ENCODE data around the gene DPY30. TPM values are rescaled to one million over a fixed set of nuclear protein-coding genes. Genes with fewer than 3 reads are reported as not detected.

The DPY30 gene
- polyA plus RNA-seq, 1 of the 3 experiments (the other 2 are of a cell fraction): 155 TPM

DNA sequence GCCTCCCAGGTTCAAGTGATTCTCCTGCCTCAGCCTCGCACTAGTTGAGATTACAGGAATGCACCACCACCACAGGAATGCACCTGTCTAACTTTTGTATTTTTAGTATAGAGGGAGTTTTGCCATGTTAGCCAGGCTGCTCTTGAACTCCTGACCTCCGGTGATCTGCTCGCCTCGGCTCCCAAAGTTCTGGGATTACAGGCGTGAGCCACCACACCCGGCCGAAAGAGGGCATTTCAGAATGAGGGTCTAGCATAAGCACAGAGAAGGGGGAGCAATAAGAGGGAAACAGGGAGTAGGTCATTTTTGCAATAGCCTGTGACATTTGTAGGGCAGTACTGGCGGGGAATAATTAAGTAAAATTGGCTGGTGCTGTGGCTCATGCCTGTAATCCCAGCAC is 21.8 kb upstream of the DPY30 start:
- H3K27ac ChIP-seq (ENCODE audit: low read depth in 2 of 2, low read length in 1 of 2): no peak overlapping the region
- 95% methylated on average over 8 of the region's 8 CpGs for WGBS (ENCODE audit: low lambda C conversion rate)
- H3F3A ChIP-seq (replicated peaks; ENCODE audit: insufficient read depth): peaks cover 7% of the 10 kb centered on the region
- H3K36me3 ChIP-seq (replicated peaks in 1 of 2; ENCODE audit: control insufficient read depth in 1 of 2, insufficient read depth in 2 of 2, low read length in 1 of 2): peaks cover 0 to 3% of the 10 kb centered on the region in 2 experiments
- H3K79me2 ChIP-seq (ENCODE audit: insufficient read depth): peaks cover 21% of the 10 kb centered on the region
- no peaks in the 10 kb centered on the region for H3K27me3 ChIP-seq (ENCODE audit: insufficient read depth)
- no peak overlapping the region for H3K9ac ChIP-seq
- H2AFZ ChIP-seq (ENCODE audit: low read depth): no peak overlapping the region
- no peaks in the 10 kb centered on the region for H3K9me2 ChIP-seq
- no peaks in the 10 kb centered on the region for H4K20me1 ChIP-seq (ENCODE audit: insufficient read depth)
- H3K4me2 ChIP-seq: no peak overlapping the region
- ChIA-PET CTCF (interaction anchor here (3.5 kb wide), 1 partner anchor 104 kb away, joined by 13 read pairs; the partner anchor contains the start of gene SLC30A6), POLR2A (no interaction called here)
- H3K4me3 ChIP-seq (ENCODE audit: low read depth in 2 of 2, low read length in 1 of 2): no peak overlapping the region
- H3K9me3 ChIP-seq: no peaks in the 10 kb centered on the region
- no peak for TF ChIP-seq CHD2 (IDR thresholded peaks at IDR 0.05; ENCODE audit: low read length, partially characterized antibody)
- TF ChIP-seq MAX (IDR thresholded peaks at IDR 0.05; ENCODE audit: low read depth): no peak
- TF ChIP-seq, protein P1, sequence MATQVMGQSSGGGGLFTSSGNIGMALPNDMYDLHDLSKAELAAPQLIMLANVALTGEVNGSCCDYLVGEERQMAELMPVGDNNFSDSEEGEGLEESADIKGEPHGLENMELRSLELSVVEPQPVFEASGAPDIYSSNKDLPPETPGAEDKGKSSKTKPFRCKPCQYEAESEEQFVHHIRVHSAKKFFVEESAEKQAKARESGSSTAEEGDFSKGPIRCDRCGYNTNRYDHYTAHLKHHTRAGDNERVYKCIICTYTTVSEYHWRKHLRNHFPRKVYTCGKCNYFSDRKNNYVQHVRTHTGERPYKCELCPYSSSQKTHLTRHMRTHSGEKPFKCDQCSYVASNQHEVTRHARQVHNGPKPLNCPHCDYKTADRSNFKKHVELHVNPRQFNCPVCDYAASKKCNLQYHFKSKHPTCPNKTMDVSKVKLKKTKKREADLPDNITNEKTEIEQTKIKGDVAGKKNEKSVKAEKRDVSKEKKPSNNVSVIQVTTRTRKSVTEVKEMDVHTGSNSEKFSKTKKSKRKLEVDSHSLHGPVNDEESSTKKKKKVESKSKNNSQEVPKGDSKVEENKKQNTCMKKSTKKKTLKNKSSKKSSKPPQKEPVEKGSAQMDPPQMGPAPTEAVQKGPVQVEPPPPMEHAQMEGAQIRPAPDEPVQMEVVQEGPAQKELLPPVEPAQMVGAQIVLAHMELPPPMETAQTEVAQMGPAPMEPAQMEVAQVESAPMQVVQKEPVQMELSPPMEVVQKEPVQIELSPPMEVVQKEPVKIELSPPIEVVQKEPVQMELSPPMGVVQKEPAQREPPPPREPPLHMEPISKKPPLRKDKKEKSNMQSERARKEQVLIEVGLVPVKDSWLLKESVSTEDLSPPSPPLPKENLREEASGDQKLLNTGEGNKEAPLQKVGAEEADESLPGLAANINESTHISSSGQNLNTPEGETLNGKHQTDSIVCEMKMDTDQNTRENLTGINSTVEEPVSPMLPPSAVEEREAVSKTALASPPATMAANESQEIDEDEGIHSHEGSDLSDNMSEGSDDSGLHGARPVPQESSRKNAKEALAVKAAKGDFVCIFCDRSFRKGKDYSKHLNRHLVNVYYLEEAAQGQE (IDR thresholded peaks at IDR 0.05; ENCODE audit: low read depth, low read length): no peak
- no peak for TF ChIP-seq GABPA (IDR thresholded peaks at IDR 0.05; ENCODE audit: low read depth)
- no peak for TF ChIP-seq FOXM1 (IDR thresholded peaks at IDR 0.05; ENCODE audit: low read depth)
- TF ChIP-seq TEAD4 (IDR thresholded peaks at IDR 0.05; ENCODE audit: borderline replicate concordance, insufficient read depth): no peak
- TF ChIP-seq EP300 (IDR thresholded peaks at IDR 0.05; ENCODE audit: borderline replicate concordance in 1 of 2, low read depth in 1 of 2, low read length in 1 of 2): no peak
- TF ChIP-seq FOSL2 (IDR thresholded peaks at IDR 0.05; ENCODE audit: borderline replicate concordance, low read depth): no peak
- no peak for TF ChIP-seq GATA2 (CRISPR knock-in tag; IDR thresholded peaks at IDR 0.05)
- TF ChIP-seq ELF1 (IDR thresholded peaks at IDR 0.05): no peak
- TF ChIP-seq TCF12 (IDR thresholded peaks at IDR 0.05): no peak
- TF ChIP-seq MXI1 (IDR thresholded peaks at IDR 0.05; ENCODE audit: low read depth, low read length): no peak
- no peak for TF ChIP-seq RFX5 (IDR thresholded peaks at IDR 0.05; ENCODE audit: low read length)
- TF ChIP-seq USF1 (IDR thresholded peaks at IDR 0.05; ENCODE audit: borderline replicate concordance, low read depth): no peak
- TF ChIP-seq, protein P2, sequence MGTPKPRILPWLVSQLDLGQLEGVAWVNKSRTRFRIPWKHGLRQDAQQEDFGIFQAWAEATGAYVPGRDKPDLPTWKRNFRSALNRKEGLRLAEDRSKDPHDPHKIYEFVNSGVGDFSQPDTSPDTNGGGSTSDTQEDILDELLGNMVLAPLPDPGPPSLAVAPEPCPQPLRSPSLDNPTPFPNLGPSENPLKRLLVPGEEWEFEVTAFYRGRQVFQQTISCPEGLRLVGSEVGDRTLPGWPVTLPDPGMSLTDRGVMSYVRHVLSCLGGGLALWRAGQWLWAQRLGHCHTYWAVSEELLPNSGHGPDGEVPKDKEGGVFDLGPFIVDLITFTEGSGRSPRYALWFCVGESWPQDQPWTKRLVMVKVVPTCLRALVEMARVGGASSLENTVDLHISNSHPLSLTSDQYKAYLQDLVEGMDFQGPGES (IDR thresholded peaks at IDR 0.05; ENCODE audit: low read depth, low read length): no peak
- no peak for TF ChIP-seq TAF1 (IDR thresholded peaks at IDR 0.05; ENCODE audit: borderline replicate concordance, low read depth, low read length)
- no peak for TF ChIP-seq NFIC (IDR thresholded peaks at IDR 0.05; ENCODE audit: borderline replicate concordance)
- TF ChIP-seq FOXJ3 (CRISPR knock-in tag; IDR thresholded peaks at IDR 0.05): no peak
- no peak for TF ChIP-seq RAD21 (IDR thresholded peaks at IDR 0.05; ENCODE audit: low read length)
- no peak for TF ChIP-seq EZH2phosphoT487 (IDR thresholded peaks at IDR 0.05; ENCODE audit: borderline replicate concordance, low read depth)
- DNase-seq: no peak
- H3K4me1 ChIP-seq (ENCODE audit: control insufficient read depth in 1 of 2, insufficient read depth in 2 of 2, low read depth in 1 of 2, low read length in 1 of 2): peaks cover 9 to 10% of the 10 kb centered on the region in 2 experiments; a peak in 3 of 4 replicates
